ENCODE measurements around the gene SLX4IP. TPM values are rescaled to one million over a fixed set of nuclear protein-coding genes. Genes with fewer than 3 reads are reported as not detected.

The SLX4IP gene
- total RNA-seq, 1 donor from 2014 or later: 3.0 TPM

- no peak for ATAC-seq
- no peak for DNase-seq (ENCODE audit: low spot score)
Measured at GRCh38 chr20:10516529-10516928, 81.4 kb downstream of the SLX4IP start.

- ATAC-seq (no peak), DNase-seq (ENCODE audit: low spot score) (no peak)
Measured at GRCh38 chr20:10519361-10520046, 84.4 kb downstream of the SLX4IP start.

- DNase-seq (ENCODE audit: low spot score) (no peak), ATAC-seq (no peak)
Measured at GRCh38 chr20:10520528-10520927, 85.4 kb downstream of the SLX4IP start.

- ATAC-seq (no peak), DNase-seq (ENCODE audit: low spot score) (no peak)
Measured at GRCh38 chr20:10521068-10521831, 86.1 kb downstream of the SLX4IP start.

GRCh38 chr20:10521836-10522235, 86.7 kb downstream of the SLX4IP start:
- no peak for DNase-seq (ENCODE audit: low spot score)
- ATAC-seq: no peak

- DNase-seq (ENCODE audit: low spot score) (no peak), ATAC-seq (no peak)
Measured at GRCh38 chr20:10522328-10522727, 87.2 kb downstream of the SLX4IP start.

- ATAC-seq (no peak), DNase-seq (ENCODE audit: low spot score) (no peak)
Measured at GRCh38 chr20:10523443-10523842, 88.3 kb downstream of the SLX4IP start.

GRCh38 chr20:10524034-10524476, 89.0 kb downstream of the SLX4IP start:
- DNase-seq (ENCODE audit: low spot score) (no peak), ATAC-seq (no peak)

GRCh38 chr20:10524643-10525042, 89.5 kb downstream of the SLX4IP start:
- ATAC-seq (no peak), DNase-seq (ENCODE audit: low spot score) (no peak)

- DNase-seq (ENCODE audit: low spot score) (no peak), ATAC-seq (no peak)
Measured at GRCh38 chr20:10527781-10528180, 92.7 kb downstream of the SLX4IP start.

- DNase-seq (ENCODE audit: low spot score): no peak
- no peak for ATAC-seq
Measured at GRCh38 chr20:10530883-10531282, 95.8 kb downstream of the SLX4IP start.

- DNase-seq (ENCODE audit: low spot score): no peak
- no peak for ATAC-seq
Measured at GRCh38 chr20:10531848-10532247, 96.7 kb downstream of the SLX4IP start.

GRCh38 chr20:10532361-10532760, 97.3 kb downstream of the SLX4IP start:
- no peak for ATAC-seq
- DNase-seq (ENCODE audit: low spot score): no peak

GRCh38 chr20:10536531-10536930, 101.4 kb downstream of the SLX4IP start:
- ATAC-seq (peak; percentile 96), DNase-seq (ENCODE audit: low spot score) (peak; percentile 77)

GRCh38 chr20:10537850-10538480, 102.9 kb downstream of the SLX4IP start:
- DNase-seq (ENCODE audit: low spot score) (no peak), ATAC-seq (no peak)

- ATAC-seq: no peak
- no peak for DNase-seq (ENCODE audit: low spot score)
Measured at GRCh38 chr20:10538768-10539167, 103.7 kb downstream of the SLX4IP start.

- DNase-seq (ENCODE audit: low spot score) (no peak), ATAC-seq (no peak)
Measured at GRCh38 chr20:10539818-10540553, 104.9 kb downstream of the SLX4IP start.

- DNase-seq (ENCODE audit: low spot score) (no peak), ATAC-seq (peak; percentile 44)
Measured at GRCh38 chr20:10540636-10541493, 105.8 kb downstream of the SLX4IP start.

GRCh38 chr20:10541668-10542411, 106.7 kb downstream of the SLX4IP start:
- DNase-seq (ENCODE audit: low spot score) (no peak), ATAC-seq (no peak)

GRCh38 chr20:10542442-10542841, 107.3 kb downstream of the SLX4IP start:
- DNase-seq (ENCODE audit: low spot score) (no peak), ATAC-seq (no peak)

All from left lobe of liver (tissue), 2 donors.